Stimulated activated CD4-positive, alpha-beta T cell treated with anti-CD3 and anti-CD28 coated beads, Interleukin-1b, Interleukin-23, amount 100 ng/mL, for 4 hours (primary cell): ENCODE data around the gene GNAI2.
A peak's percentile ranks its signal among the peaks of the same experiment; 100 is the strongest.
"Not testable (repeated sequence)": the region's sequence is repeated elsewhere in the genome, so short reads cannot be mapped to it uniquely, and the experiment has no call there.

Experiments
- DNase-seq, 2 donors: peaks; one replicate each; pipeline ENCODE4 v3.0.0-alpha.2; 2020; ENCODE audit warnings: low read depth in 2 of 2

Gene GNAI2

GRCh38 chr3:50226888-50227389 lies 9.1 kb upstream of the GNAI2 start:
- DNase-seq, result no peak

GRCh38 chr3:50227390-50228183 lies 8.4 kb upstream of the GNAI2 start:
- peak; percentile 83 to 88 for DNase-seq

- DNase-seq, result not testable (repeated sequence)
These were observed 7.7 kb upstream of the GNAI2 start for GRCh38 chr3:50228184-50228763.

- DNase-seq, result no peak
These were observed 6.5 kb upstream of the GNAI2 start for GRCh38 chr3:50229490-50229889.

GRCh38 chr3:50230104-50230793 lies 5.8 kb upstream of the GNAI2 start:
- no peak for DNase-seq

- no peak for DNase-seq
These were observed 5.2 kb upstream of the GNAI2 start for GRCh38 chr3:50230794-50231125.

GRCh38 chr3:50231581-50231980 lies 4.4 kb upstream of the GNAI2 start:
- DNase-seq, result no peak

- no peak for DNase-seq
These were observed 3.7 kb upstream of the GNAI2 start for GRCh38 chr3:50232303-50232702.

GRCh38 chr3:50233176-50233575 lies 2.8 kb upstream of the GNAI2 start:
- no peak for DNase-seq

GRCh38 chr3:50236484-50237132 lies 604 bp downstream of the GNAI2 start:
- DNase-seq, result no peak

- no peak for DNase-seq
These were observed 1.2 kb downstream of the GNAI2 start for GRCh38 chr3:50237133-50237651.

GRCh38 chr3:50237754-50238548 lies 1.9 kb downstream of the GNAI2 start:
- DNase-seq, result peak; percentile 76 to 77

- DNase-seq, result no peak
These were observed 2.6 kb downstream of the GNAI2 start for GRCh38 chr3:50238549-50239026.

- no peak for DNase-seq
These were observed 3.6 kb downstream of the GNAI2 start for GRCh38 chr3:50239649-50240048.

- DNase-seq, result no peak
These were observed 5.2 kb downstream of the GNAI2 start for GRCh38 chr3:50241163-50241562.

GRCh38 chr3:50241713-50242380 lies 5.8 kb downstream of the GNAI2 start:
- no peak for DNase-seq

GRCh38 chr3:50242381-50242770 lies 6.4 kb downstream of the GNAI2 start:
- no peak for DNase-seq

GRCh38 chr3:50242851-50243542 lies 7.0 kb downstream of the GNAI2 start:
- no peak for DNase-seq

GRCh38 chr3:50243543-50243895 lies 7.5 kb downstream of the GNAI2 start:
- DNase-seq, result no peak

GRCh38 chr3:50244813-50245212 lies 8.8 kb downstream of the GNAI2 start:
- not testable (repeated sequence) for DNase-seq
